Aorta (tissue), 5 donors: ENCODE results near the gene RSAD1. TPM values are rescaled to one million over a fixed set of nuclear protein-coding genes. Genes with fewer than 3 reads are reported as not detected.
"Not testable (repeated sequence)": the region's sequence is repeated elsewhere in the genome, so short reads cannot be mapped to it uniquely, and the experiment has no call there.

ENCODE experiments used
- ATAC-seq: fragments of 200-7000 bp; cut with Tn5 transposase; one replicate; pipeline ENCODE4 v1.9.1; 2022; ENCODE audit warnings: moderate library complexity; ENCODE audit not compliant: low FRiP score
- DNase-seq, 2 donors: peaks; one replicate each; pipeline ENCODE4 v3.0.0-alpha.2; 2020
- H3K27ac ChIP-seq, 2 donors: one replicate each; pipeline ENCODE4 v1.5.1; 2013; ENCODE audit warnings: low read length in 2 of 2, mild to moderate bottlenecking in 2 of 2, moderate library complexity in 2 of 2, control low read depth in 1 of 2, inconsistent platforms in 1 of 2, low read depth in 1 of 2
- H3K27me3 ChIP-seq, 2 donors: one replicate each; pipeline ENCODE4 v1.6.1; 2013; ENCODE audit warnings: control low read depth in 1 of 2, low read length in 1 of 2, mild to moderate bottlenecking in 1 of 2, moderate library complexity in 1 of 2; ENCODE audit not compliant: insufficient read depth in 2 of 2, control insufficient read depth in 1 of 2
- H3K36me3 ChIP-seq, 2 donors: one replicate each; pipeline ENCODE4 v1.6.1; 2013; ENCODE audit warnings: control low read depth in 1 of 2, low read length in 1 of 2, mild to moderate bottlenecking in 1 of 2; ENCODE audit not compliant: insufficient read depth in 2 of 2, control insufficient read depth in 1 of 2
- H3K4me1 ChIP-seq, 2 donors: one replicate each; pipeline ENCODE4 v1.6.1; 2013; ENCODE audit warnings: low read length in 2 of 2, control low read depth in 1 of 2, mild to moderate bottlenecking in 1 of 2, moderate library complexity in 1 of 2; ENCODE audit not compliant: insufficient read depth in 2 of 2, control insufficient read depth in 1 of 2
- H3K4me3 ChIP-seq, 2 donors: one replicate each; pipeline ENCODE4 v1.5.1; 2013; ENCODE audit warnings: low read length in 2 of 2, control low read depth in 1 of 2, mild to moderate bottlenecking in 1 of 2
- H3K9me3 ChIP-seq: one replicate; pipeline ENCODE4 v1.6.1; 2013; ENCODE audit warnings: mild to moderate bottlenecking, low read length; ENCODE audit not compliant: control insufficient read depth
- WGBS, 2 donors: extraction: QIAGEN DNeasy Blood & Tissue Kit; methylation state at CpG; one replicate each; pipeline ENCODE4 v1.1.7; 2013; 5-methylcytosine and 5-hydroxymethylcytosine counted together
- intact Hi-C, 2 donors: fragments of 100-400 bp; cut with DNase I; formaldehyde crosslinking; loops; one replicate each; pipeline versions ENCODE4 v1.14.2 to v1.15.0; 2022
- polyA plus RNA-seq, 2 donors: library from polyadenylated mRNA; stranded (reverse); fragments of 200-250 nt; gene quantifications; one replicate each; pipeline ENCODE4 v1.2.3, GENCODE V29; 2013
- total RNA-seq, 2 donors: library from RNA; stranded (reverse); fragmentation: NEBNext Ultra II Directional; extraction: Animal tissue kit (Norgen Biotek cat#: 25700); gene quantifications; one replicate each; pipeline ENCODE4 v1.2.1, GENCODE V29; 2021
- donor health status: healthy with polysubstance abuse.
- donor health status: Bipolar disorder and iron deficiency.
- donor health status: DM: no; HTN: no; CAD: no.
- donor health status: DM: no; HTN: no; CAD: no.
- donor health status: DM: yes; HTN: yes; CAD: no.

The RSAD1 gene
- total and polyA plus RNA-seq, 4 donors, result 12.1 to 42.3 (median 35.7) TPM

- ATAC-seq (no peak), DNase-seq (no peak)
- Histone ChIP-seq H3K4me1 (no peaks in the 10 kb centered on the region), H3K27me3 (no peaks in the 10 kb centered on the region), H3K27ac (no peak overlapping the region), H3K36me3 (peaks cover 0 to 1% of the 10 kb centered on the region in 2 donors), H3K9me3 (no peaks in the 10 kb centered on the region), H3K4me3 (no peak overlapping the region)
- WGBS, 2 donors, result 80 to 83% methylated on average over 6 of the region's 6 CpGs
- intact Hi-C loops, result no loop called here
Observed at GRCh38 chr17:50474523-50474922, 4.1 kb upstream of the RSAD1 start.

- Histone ChIP-seq H3K9me3 (no peaks in the 10 kb centered on the region), H3K4me1 (no peaks in the 10 kb centered on the region), H3K36me3 (peaks cover 0 to 1% of the 10 kb centered on the region in 2 donors), H3K27me3 (no peaks in the 10 kb centered on the region), H3K4me3 (no peak overlapping the region), H3K27ac (no peak overlapping the region)
- DNase-seq, result no peak
- intact Hi-C loops, result no loop called here
- no peak for ATAC-seq
- WGBS, 2 donors, result 91 to 92% methylated on average over 4 of the region's 4 CpGs
Observed at GRCh38 chr17:50475362-50475761, 3.3 kb upstream of the RSAD1 start.

- H3K27ac ChIP-seq, H3K4me3 ChIP-seq, H3K27me3 ChIP-seq, ATAC-seq, H3K4me1 ChIP-seq, H3K9me3 ChIP-seq, intact Hi-C loops, H3K36me3 ChIP-seq: not testable (repeated sequence)
- peak in 1 of 2 donors; percentile 24 for DNase-seq
- 16 to 17% methylated on average over 18 to 31 of the region's 33 CpGs for WGBS, 2 donors
Observed at GRCh38 chr17:50475775-50476544, 2.7 kb upstream of the RSAD1 start.

- DNase-seq (peak in 1 of 2 donors; percentile 42), ATAC-seq (no peak)
- H3K4me1 ChIP-seq, result no peaks in the 10 kb centered on the region
- H3K9me3 ChIP-seq, result no peaks in the 10 kb centered on the region
- no peaks in the 10 kb centered on the region for H3K27me3 ChIP-seq
- no peak overlapping the region for H3K4me3 ChIP-seq
- intact Hi-C loops, result no loop called here
- no peaks in the 10 kb centered on the region for H3K36me3 ChIP-seq
- WGBS, 2 donors, result 74 to 77% methylated on average over 17 to 18 of the region's 18 CpGs
- H3K27ac ChIP-seq, result no peak overlapping the region
Observed at GRCh38 chr17:50476545-50477315, 1.9 kb upstream of the RSAD1 start.

GRCh38 chr17:50477976-50478375, 684 bp upstream of the RSAD1 start:
- DNase-seq, result no peak
- no peak for ATAC-seq
- Histone ChIP-seq H3K4me3 (no peak overlapping the region), H3K27ac (peak overlapping the region in 1 of 2 donors; percentile 20), H3K9me3 (no peaks in the 10 kb centered on the region), H3K27me3 (no peaks in the 10 kb centered on the region), H3K36me3 (no peaks in the 10 kb centered on the region), H3K4me1 (no peaks in the 10 kb centered on the region)
- intact Hi-C loops, result no loop called here
- WGBS, 2 donors, result 66% methylated on average over 7 of the region's 7 CpGs

GRCh38 chr17:50479522-50480141, 972 bp downstream of the RSAD1 start:
- Histone ChIP-seq H3K4me3 (peak overlapping the region; percentile 51 to 84), H3K9me3 (no peaks in the 10 kb centered on the region), H3K4me1 (no peaks in the 10 kb centered on the region), H3K36me3 (no peaks in the 10 kb centered on the region), H3K27ac (no peak overlapping the region), H3K27me3 (no peaks in the 10 kb centered on the region)
- whole genome bisulfite sequencing, 2 donors, result 16% methylated on average over 19 of the region's 19 CpGs
- DNase-seq, result peak; percentile 85 to 88
- peak; percentile 47 for ATAC-seq
- intact Hi-C loops, result loop anchor here (5.0 kb wide), 6 partner anchors 63 to 493 kb away; no protein-coding TSS in a partner anchor

- no peak overlapping the region for H3K4me3 ChIP-seq
Observed at GRCh38 chr17:50480142-50480764, 1.6 kb downstream of the RSAD1 start.

GRCh38 chr17:50480854-50481490, 2.3 kb downstream of the RSAD1 start:
- intact Hi-C loops, result loop anchor here (5.0 kb wide), 6 partner anchors 61 to 491 kb away; no protein-coding TSS in a partner anchor
- H3K4me3 ChIP-seq, result no peak overlapping the region
- H3K27me3 ChIP-seq, result no peaks in the 10 kb centered on the region
- 84 to 87% methylated on average over 2 of the region's 2 CpGs for WGBS, 2 donors
- no peaks in the 10 kb centered on the region for H3K9me3 ChIP-seq
- ATAC-seq (no peak), DNase-seq (no peak)
- H3K36me3 ChIP-seq, result peaks cover 0 to 5% of the 10 kb centered on the region in 2 donors
- H3K4me1 ChIP-seq, result no peaks in the 10 kb centered on the region
- no peak overlapping the region for H3K27ac ChIP-seq

More at GRCh38 chr17:50480142-50480764, 1.6 kb downstream of the RSAD1 start:
- DNase-seq, result no peak
- Histone ChIP-seq H3K4me1 (no peaks in the 10 kb centered on the region), H3K27ac (no peak overlapping the region), H3K27me3 (no peaks in the 10 kb centered on the region), H3K9me3 (no peaks in the 10 kb centered on the region), H3K36me3 (peaks cover 0 to 1% of the 10 kb centered on the region in 2 donors)
- no peak for ATAC-seq
- intact Hi-C loops, result loop anchor here (5.0 kb wide), 6 partner anchors 62 to 492 kb away; no protein-coding TSS in a partner anchor
- WGBS, 2 donors, result 80 to 86% methylated on average over 7 of the region's 7 CpGs
